ENCODE results near the gene GNPTG.

DNA sequence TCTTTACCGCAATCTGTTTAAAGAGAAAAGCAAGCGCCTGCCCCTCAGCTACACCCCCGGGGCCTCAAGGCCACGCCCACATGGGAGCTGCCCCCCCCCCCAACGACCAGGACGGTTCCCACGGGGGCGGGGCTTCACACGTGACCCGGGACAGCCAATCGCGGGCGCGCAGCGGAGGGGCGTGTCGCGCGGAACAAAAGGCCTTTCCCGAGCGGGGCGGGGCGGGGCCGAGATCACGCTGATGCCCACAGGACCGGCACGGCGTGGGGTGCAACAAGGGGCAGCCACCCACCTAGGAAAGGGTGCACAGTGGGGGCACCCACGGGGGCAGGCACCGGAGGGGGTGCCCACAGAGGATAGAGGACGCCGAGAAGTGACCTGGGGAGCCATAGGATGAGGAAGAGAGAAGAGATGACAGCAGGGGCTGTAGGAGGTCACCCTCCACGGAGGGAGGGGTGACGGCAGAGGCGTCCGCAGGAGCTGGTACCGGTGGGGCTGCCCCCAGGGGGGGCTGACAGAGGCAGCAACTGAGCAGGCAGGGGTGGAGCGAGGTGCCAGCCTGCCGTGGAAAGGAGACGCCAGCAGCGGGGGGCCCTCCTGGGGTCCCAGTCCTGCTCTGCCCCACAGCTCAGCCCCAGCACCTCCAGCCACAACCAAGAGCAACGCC is 56.6 kb downstream of the GNPTG start:
- no peak for TF ChIP-seq CTCF (IDR thresholded peaks at IDR 0.05)
- no peak for TF ChIP-seq POLR2A (IDR thresholded peaks at IDR 0.05)
